Measurements from ENCODE around the gene RLN3.

DNA sequence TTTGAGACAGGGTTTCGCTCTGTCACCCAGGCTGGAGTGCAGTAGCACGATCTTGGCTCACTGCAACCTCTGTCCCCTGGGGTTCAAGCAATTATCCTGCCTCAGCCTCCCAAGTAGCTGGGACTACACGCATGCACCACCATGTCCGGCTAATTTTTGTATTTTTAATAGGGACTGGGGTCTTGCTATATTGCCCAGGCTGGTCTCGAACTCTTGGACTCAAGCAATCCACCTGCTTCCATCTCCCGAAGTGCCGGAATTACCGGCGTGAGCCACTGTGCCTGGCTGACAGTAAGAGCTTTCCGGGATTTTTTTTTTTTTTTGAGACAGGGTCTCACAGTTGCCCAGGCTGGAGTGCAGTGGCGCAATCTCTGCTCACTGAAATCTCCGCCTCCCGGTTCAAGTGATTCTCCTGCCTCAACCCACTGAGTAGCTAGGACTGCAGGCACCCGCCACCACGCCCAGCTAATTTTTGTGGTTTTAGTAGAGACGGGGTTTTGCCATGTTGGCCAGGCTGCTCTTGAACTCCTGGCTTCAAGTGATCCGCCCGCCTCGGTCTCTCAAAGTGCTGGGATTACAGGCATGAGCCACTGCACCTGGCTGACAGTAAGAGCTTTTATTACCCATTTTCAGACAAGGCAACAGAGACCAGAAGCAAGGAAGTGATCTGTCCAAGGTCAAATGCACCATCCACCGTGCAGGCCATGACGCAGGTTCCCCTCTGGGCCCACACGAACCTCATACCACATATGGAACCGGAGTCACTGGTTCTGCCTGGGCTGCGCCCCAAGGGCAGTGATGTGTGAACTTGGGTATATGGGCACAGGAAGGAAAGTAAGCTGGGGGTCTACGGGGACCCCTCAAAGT lies 42.8 kb upstream of the RLN3 start:
- TF ChIP-seq, protein P1, sequence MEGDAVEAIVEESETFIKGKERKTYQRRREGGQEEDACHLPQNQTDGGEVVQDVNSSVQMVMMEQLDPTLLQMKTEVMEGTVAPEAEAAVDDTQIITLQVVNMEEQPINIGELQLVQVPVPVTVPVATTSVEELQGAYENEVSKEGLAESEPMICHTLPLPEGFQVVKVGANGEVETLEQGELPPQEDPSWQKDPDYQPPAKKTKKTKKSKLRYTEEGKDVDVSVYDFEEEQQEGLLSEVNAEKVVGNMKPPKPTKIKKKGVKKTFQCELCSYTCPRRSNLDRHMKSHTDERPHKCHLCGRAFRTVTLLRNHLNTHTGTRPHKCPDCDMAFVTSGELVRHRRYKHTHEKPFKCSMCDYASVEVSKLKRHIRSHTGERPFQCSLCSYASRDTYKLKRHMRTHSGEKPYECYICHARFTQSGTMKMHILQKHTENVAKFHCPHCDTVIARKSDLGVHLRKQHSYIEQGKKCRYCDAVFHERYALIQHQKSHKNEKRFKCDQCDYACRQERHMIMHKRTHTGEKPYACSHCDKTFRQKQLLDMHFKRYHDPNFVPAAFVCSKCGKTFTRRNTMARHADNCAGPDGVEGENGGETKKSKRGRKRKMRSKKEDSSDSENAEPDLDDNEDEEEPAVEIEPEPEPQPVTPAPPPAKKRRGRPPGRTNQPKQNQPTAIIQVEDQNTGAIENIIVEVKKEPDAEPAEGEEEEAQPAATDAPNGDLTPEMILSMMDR (IDR thresholded peaks at IDR 0.05): no peak
- no peak for TF ChIP-seq FOXM1 (IDR thresholded peaks at IDR 0.05; ENCODE audit: low read depth)
- no peak for TF ChIP-seq TCF12 (IDR thresholded peaks at IDR 0.05)
- TF ChIP-seq SMC3 (IDR thresholded peaks at IDR 0.05; ENCODE audit: low read depth, low read length): no peak
- TF ChIP-seq YY1 (IDR thresholded peaks at IDR 0.05; ENCODE audit: low read depth): no peak
- TF ChIP-seq NRF1 (IDR thresholded peaks at IDR 0.05; ENCODE audit: low read depth, low read length): no peak
- no peak for TF ChIP-seq TAF1 (IDR thresholded peaks at IDR 0.05; ENCODE audit: borderline replicate concordance, low read depth, low read length)
- no peak for TF ChIP-seq MXI1 (IDR thresholded peaks at IDR 0.05; ENCODE audit: low read depth, low read length)
- TF ChIP-seq NFIC (IDR thresholded peaks at IDR 0.05; ENCODE audit: borderline replicate concordance): no peak
